GM21367 (cell line): Measurements from ENCODE around the gene EPHB1.
"Not testable (repeated sequence)": the region's sequence is repeated elsewhere in the genome, so short reads cannot be mapped to it uniquely, and the experiment has no call there.

Source experiments
- ATAC-seq: cut with Tn5 transposase; IDR thresholded peaks from one replicate; pipeline ENCODE4 v1.9.1; 2021; ENCODE audit not compliant: unreplicated experiment

The EPHB1 gene

DNA sequence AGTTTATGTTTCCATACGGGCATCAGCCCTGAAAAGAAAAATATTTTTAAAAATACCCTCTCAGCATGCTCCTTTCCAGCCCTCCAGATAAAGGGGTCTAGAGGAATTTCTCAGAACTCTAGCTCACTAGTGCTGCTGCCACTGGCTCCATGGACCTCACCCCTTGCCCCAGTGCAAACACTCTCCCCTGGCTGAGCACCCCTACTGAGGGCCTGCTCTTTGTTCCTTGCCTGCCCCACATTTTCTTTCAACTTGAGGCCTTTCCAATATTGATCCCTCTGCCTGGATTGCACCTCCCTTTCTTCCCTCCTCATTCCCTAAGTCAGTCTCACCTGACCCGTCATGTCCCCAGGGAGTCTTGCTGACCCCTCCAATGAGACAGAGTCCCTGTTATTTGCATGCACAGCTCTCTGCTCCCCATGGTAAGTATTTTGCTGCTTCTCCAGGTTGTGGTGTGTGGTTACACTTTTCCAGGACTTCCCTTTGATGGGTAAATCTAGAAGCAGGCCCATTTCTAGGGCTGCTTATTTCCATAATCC lies 196.5 kb downstream of the EPHB1 start:
- ATAC-seq, result no peak

- no peak for ATAC-seq
These were observed 197.1 kb downstream of the EPHB1 start for GRCh38 chr3:134992180-134992579.

GRCh38 chr3:134992586-134992985 lies 197.5 kb downstream of the EPHB1 start:
- no peak for ATAC-seq

DNA sequence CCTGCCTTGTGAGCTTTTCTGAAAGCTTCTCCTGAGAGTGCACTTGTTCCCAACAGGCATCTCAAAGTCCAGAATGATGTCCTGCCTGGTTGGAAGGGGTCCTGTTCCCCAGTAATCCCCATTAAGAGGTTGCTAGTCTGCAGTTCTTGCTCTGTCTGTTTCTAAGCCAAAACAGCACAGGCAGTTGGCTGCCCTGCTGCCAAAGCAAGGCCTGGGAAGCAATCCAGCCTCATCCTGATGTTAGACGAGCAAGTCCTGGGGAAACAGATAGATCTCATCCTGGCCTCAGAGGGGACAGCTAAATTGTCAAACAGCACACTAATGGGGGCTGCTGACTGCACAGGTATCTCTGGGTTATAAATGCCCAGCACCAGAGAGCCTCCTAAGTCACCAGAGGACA lies 198.0 kb downstream of the EPHB1 start:
- ATAC-seq, result no peak

- ATAC-seq, result no peak
These were observed 203.1 kb downstream of the EPHB1 start for GRCh38 chr3:134998158-134998557.

DNA sequence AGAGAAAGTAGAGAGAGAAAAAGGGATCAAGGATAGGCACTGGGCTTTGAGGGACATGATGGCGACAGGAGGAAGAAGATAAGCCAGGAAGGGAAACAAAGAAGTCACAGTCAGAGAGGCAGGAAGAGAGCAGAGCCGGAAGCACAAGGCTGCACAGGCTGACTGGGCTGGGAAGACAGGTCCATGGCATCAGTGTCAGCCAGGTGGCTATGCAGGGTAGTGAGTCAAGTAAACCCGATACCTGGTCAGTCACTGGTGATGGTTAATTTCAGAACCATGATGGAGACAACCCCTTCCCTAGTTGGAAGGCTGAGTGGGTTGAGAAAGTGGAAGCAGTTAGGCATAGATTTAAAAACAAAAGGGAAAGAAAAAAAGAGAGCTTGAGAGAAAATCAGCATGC lies 203.8 kb downstream of the EPHB1 start:
- ATAC-seq, result no peak

DNA sequence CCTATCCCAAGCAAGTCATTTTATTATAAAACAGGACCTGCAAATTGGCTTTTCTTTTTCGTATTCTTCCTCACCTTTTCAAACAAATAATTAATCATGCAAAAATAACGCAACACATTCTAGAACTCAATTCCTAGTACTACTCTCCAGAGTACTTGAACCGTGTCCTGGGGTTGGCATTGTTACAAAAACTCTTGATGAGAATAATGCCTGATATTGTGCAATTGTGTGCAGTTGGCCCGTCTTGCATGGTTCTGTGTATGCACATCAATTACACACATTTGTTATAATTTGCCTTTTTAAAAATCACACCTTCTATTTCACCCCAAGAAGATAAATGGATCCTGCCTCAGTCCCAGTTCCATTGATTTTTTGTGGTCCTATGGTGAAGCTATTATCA lies 205.4 kb downstream of the EPHB1 start:
- ATAC-seq, result no peak

- ATAC-seq, result not testable (repeated sequence)
These were observed 210.6 kb downstream of the EPHB1 start for GRCh38 chr3:135005616-135006015.

- no peak for ATAC-seq
These were observed 212.5 kb downstream of the EPHB1 start for GRCh38 chr3:135007607-135008006.

DNA sequence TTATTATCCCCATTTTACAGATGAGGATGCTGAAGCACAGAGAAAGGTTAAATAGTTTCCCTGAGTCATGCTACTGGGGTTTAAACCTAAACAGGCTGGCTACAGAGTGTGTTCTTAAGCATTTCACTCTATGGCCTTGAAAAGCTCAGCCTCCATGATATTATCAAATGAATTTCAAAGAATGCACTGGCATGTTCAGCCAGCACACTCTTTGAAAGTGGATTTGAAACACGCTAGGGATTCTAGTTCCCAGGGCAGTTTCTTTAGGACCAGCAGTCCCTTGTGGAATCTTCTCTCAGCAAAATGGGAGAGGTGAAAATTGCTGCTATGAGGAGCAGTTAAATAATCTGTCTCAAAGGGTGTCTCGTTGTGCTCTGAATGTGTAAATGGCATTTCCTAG lies 213.3 kb downstream of the EPHB1 start:
- ATAC-seq, result no peak

DNA sequence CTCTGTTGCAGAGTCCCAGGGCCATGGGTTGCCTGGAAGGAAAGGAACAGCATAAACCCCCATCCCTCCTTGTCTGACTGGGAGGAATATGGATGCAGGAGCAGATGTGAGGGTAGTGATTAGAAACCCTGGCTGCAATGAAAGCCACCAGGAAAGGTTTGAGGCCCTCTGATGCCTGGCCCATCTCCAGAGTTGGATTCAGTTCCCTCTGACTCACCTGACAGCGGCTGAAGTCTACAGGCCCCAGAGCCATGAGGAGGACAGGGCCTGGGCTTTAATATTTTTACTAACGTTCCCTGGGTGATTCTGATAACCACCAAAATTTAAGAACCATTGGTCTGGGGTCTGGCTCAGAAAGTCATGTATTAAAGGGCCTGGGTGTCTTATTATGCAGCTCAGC lies 214.0 kb downstream of the EPHB1 start:
- ATAC-seq, result no peak

DNA sequence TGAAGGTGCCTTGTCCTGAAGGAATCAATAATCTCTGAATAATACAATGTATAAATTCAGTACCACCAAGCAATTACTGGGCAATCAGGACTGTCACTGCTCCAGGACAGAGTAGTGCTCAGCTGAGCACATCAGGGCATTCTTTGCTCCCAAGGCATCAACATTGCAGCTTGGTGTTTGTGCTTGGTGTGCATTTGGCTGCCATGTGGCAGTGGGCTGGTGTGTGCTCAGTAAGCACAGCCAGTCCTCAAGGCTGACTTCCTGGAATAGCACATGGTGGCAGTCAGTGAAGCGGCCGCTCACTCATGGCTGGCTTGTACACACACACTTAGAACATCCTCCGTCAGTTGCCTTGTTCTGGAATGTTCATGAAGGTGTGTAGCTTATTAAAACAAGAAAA lies 217.0 kb downstream of the EPHB1 start:
- ATAC-seq, result no peak

- no peak for ATAC-seq
These were observed 218.1 kb downstream of the EPHB1 start for GRCh38 chr3:135013206-135013605.

GRCh38 chr3:135014566-135014965 lies 219.5 kb downstream of the EPHB1 start:
- ATAC-seq, result no peak

GRCh38 chr3:135017003-135017893 lies 222.2 kb downstream of the EPHB1 start:
- ATAC-seq, result no peak

- peak; percentile 62 for ATAC-seq
These were observed 223.3 kb downstream of the EPHB1 start for GRCh38 chr3:135018149-135018923.

DNA sequence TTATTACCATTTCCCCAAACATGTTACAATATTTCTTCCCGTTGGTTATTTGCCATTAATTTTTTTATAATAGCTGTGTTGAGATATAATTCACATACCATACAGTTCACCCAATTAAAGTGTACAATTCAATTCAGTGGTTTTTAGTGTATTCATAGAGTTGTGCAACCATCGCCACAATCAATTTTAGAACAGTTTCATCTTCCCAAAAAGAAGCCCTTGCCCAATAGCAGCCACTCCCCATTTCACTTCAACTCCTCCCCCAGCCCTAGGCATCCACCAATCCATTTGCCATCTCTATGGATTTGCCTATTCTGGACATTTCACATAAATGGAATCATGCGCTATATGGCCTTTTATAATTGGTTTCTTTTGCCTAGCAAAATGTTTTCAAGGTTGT lies 225.1 kb downstream of the EPHB1 start:
- no peak for ATAC-seq

GRCh38 chr3:135023996-135024658 lies 229.1 kb downstream of the EPHB1 start:
- ATAC-seq, result no peak

DNA sequence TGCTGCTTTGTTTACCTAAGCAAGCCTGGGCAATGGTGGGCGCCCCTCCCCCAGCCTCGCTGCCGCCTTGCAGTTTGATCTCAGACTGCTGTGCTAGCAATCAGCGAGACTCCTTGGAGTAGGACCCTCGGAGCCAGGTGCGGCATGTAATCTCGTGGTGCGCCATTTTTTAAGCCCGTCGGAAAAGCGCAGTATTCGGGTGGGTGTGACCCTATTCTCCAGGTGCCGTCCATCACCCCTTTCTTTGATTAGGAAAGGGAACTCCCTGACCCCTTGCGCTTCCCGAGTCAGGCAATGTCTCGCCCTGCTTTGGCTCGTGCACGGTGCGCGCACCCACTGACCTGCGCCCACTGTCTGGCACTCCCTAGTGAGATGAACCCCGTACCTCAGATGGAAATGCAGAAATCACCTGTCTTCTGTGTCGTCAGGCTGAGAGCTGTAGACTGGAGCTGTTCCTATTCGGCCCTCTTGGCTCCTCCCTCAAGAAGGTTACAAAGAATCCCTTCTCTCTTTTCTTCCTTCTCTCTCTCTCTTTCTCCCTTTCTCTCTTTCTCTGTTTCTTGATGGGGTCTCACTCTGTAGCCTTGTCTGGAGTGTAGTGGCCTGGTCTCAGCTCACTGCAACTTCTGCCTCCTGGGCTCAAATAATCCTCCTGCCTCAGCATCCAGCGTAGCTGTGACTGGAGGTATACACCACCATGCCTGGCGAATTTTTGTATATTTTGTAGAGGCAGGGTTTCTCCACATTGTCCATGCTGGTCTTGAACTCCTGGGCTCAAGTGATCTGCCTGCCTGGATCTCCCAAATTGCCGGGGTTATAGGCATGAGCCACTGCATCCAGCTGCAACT lies 235.9 kb downstream of the EPHB1 start:
- not testable (repeated sequence) for ATAC-seq

- ATAC-seq, result no peak
These were observed 238.7 kb downstream of the EPHB1 start for GRCh38 chr3:135033737-135034136.
